SK-N-DZ (cell line): ENCODE data around the gene CENPQ. TPM values are rescaled to one million over a fixed set of nuclear protein-coding genes. Genes with fewer than 3 reads are reported as not detected.
"Not testable (repeated sequence)": the region's sequence is repeated elsewhere in the genome, so short reads cannot be mapped to it uniquely, and the experiment has no call there.

Experiments
- DNase-seq: peaks from one replicate; pipeline ENCODE4 v3.0.0-alpha.2; 2015; ENCODE audit warnings: low spot score
- polyA plus RNA-seq, 2 experiments: library from polyadenylated mRNA; depleted of rRNA; stranded (reverse); fragments of >200 nt; gene quantifications; 2 replicates each; pipeline ENCODE4 v1.2.3, GENCODE V29; 2014

The CENPQ gene
- 24.9 and 26.1 TPM in 2 replicates for polyA plus RNA-seq (2014; cell fraction: cytosol; rRNA removed)
- polyA plus RNA-seq (2014; cell fraction: nucleus; rRNA removed): 14.4 and 24.6 TPM in 2 replicates

GRCh38 chr6:49462927-49463611, at the start of gene CENPQ, which contains the start of gene MMUT:
Gene CENPQ (plus strand): TSS chr6:49463370. CDS start chr6:49470177, 6,807 bp downstream.
Gene MMUT (minus strand): TSS chr6:49463253. CDS start chr6:49459466, 3,787 bp downstream.
- peak; percentile 95 for DNase-seq

GRCh38 chr6:49415358-49415757, 47.8 kb upstream of the CENPQ start:
- no peak for DNase-seq

GRCh38 chr6:49416195-49416594, 47.0 kb upstream of the CENPQ start:
- no peak for DNase-seq

GRCh38 chr6:49423817-49424216, 39.4 kb upstream of the CENPQ start:
- peak; percentile 11 for DNase-seq

GRCh38 chr6:49430187-49430586, 33.0 kb upstream of the CENPQ start:
- no peak for DNase-seq

DNA sequence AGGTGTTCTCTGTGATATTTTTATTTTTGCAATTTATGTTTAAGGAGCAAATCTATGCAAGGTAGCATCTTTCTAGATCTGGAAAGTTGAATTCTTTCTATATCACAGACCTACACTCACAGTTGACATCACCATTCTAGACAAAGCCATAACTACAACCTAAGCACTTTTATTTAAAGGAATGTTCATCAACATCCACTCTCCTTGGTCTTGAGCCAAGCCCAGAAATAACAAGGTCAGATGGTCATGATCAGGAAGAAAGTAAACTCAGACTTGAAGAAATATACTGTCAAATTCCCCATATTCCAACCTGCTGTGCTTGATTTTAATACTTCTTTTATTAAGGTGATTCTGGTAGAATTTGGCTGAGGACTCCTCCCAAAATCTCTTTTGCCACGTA, 32.3 kb upstream of the CENPQ start:
- no peak for DNase-seq

DNA sequence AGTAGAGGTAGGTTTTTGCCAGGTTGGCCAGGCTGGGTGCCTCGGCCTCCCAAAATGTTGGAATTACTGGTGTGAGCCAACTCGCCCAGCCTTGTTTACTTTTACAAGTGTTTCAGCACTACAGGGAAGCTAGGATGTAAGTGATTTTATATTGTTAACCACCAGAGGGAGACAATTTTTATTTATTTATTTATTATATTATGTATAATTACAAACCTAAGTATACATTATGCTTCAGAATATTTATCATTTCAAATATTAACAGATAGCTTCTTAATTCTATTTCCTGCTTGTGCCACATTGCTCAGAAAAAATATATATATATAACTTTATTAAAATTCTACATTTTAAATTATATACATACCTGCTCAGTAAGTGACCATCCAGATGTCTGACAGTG, 9.9 kb upstream of the CENPQ start:
- DNase-seq: no peak

- no peak for DNase-seq
These were observed 8.1 kb upstream of the CENPQ start for GRCh38 chr6:49454787-49455709.

DNA sequence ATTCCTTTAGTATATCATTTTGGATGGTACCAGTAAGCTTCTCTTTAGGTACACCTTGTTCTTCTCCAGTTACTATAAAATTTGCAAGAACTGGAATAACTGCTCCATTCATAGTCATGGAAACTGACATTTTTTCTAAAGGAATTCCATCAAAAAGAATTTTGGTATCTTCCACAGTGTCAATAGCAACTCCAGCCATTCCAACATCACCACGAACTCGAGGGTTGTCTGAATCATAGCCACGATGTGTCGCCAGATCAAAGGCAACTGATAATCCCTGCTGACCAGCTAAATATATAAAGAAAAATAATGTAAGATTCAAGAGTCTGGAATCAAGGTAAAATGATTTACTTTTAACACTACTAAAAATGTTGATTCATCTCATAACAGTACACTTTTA, 5.4 kb upstream of the CENPQ start:
- DNase-seq: no peak

GRCh38 chr6:49462071-49462470, 1.1 kb upstream of the CENPQ start:
- no peak for DNase-seq

DNA sequence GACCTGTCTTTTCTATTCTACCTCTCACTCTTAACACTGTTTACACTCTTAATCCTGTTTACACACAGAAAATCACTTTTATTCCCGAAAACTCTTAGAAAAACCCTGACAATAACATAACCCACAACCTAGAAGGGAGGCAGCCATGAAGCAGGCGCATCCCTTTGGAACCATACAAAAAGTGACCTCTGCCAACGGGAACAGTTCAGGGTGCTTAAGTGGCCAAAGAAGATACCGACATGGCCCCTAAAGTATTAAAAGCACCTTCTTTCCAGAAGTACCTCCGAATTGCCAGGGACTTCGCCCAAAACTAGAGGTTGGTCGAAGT, 607 bp upstream of the CENPQ start:
- DNase-seq: no peak

GRCh38 chr6:49463612-49463967, 420 bp downstream of the CENPQ start:
- no peak for DNase-seq

DNA sequence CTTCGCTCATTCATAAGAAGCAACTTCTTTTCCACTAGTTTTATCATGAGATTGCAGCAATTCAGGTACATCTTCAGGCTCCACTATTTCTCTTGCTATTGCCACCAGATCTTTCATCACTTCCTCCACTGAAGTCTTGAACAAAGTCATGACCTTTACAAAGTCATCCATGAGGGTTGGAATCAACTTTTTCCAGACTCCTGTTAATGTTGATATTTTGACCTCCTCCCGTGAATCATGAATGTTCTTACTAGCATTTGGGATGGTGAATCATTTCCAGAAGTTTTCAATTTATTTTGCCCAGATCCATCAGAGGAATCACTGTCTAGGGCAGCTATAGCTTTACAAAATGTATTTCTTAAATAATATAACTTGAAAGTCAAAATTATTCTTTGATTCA, 1.5 kb downstream of the CENPQ start:
- DNase-seq: no peak

- DNase-seq: no peak
These were observed 4.9 kb downstream of the CENPQ start for GRCh38 chr6:49468042-49468441.

DNA sequence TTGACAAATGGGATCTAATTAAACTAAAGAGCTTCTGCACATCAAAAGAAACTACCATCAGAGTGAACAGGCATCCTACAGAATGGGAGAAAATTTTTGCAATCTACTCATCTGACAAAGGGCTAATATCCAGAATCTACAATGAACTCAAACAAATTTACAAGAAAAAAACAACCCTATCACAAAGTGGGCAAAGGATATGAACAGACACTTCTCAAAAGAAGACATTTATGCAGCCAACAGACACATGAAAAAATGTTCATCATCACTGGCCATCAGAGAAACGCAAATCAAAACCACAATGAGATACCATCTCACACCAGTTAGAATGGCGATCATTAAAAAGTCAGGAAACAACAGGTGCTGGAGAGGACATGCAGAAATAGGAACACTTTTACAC, 13.4 kb downstream of the CENPQ start:
- not testable (repeated sequence) for DNase-seq

DNA sequence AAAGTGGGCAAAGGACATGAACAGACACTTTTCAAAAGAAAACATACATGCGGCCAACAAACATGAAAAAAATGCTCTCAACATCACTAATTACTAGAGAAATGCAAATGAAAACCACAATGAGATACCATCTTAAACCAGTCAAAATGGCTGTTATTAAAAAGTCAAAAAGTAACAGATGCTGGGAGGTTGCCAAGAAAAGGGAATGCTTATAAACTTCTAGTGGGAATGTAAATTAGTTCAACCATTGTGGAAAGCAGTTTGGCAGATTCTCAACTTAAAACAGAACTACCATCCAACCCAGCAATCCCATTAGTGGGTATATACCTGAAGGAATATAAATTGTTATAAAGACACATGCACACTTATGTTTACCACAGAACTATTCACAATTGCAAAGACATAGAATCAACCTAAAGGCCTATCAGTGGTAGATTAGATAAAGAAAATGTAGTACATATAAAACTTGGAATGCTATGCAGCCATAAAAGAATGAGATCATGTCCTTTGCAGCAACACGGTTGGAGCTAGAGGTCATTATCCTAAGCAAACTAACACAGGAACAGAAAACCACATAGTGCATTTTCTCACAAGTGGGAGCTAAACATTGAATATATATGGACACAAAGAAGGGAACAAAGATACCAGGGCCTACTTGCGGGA, 16.3 kb downstream of the CENPQ start:
- no peak for DNase-seq

- DNase-seq: not testable (repeated sequence)
These were observed 18.7 kb downstream of the CENPQ start for GRCh38 chr6:49481846-49482245.

GRCh38 chr6:49483380-49483779, 20.2 kb downstream of the CENPQ start:
- DNase-seq: not testable (repeated sequence)

- no peak for DNase-seq
These were observed 27.5 kb downstream of the CENPQ start for GRCh38 chr6:49490633-49491032.

GRCh38 chr6:49497304-49497703, 34.1 kb downstream of the CENPQ start:
- no peak for DNase-seq

DNA sequence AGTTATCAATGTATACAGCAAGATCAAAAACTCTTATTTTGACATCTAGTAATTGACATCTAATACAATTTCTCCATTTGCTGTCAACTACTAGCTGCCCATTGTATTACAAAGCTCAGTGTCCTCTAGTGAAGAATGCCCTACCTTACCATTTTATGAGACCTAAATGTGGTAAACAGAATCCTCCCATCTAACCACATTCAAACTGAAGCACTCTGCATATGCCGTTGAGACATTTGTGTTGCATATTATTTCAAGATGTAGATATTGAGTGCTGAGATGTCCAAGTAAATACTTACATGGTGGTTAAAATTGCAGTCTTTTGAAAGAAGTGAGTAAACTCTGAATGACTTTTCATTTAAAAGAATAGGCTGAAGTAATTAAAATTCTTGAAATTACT, 36.0 kb downstream of the CENPQ start:
- no peak for DNase-seq

DNA sequence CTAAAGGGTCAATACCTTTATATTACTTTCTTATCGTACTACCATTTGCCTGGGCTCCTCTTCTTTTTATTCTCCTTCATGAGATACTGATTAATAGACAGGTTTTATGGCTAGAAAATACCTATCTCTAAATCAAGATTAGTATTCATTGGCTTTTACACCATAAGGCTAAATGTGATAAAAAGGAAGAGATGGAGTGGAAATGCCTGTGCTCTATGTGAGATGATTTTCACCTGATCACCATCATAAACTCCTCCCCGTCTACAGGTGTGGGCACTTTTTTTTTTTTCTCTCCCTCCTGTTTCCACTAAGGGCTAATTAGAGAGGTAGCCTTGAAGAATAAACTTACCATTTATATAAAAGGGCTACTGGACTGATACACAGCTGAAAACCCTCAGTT, 36.5 kb downstream of the CENPQ start, which contains the start of gene GLYATL3:
Gene GLYATL3, plus strand, starts transcription at position 301 of the 400 bp plus-strand sequence. CDS start 12,068 bp downstream, outside the sequence.
- no peak for DNase-seq
